Stomach (tissue), 4 donors: ENCODE results near the gene ACTN4.

Experiments
- CTCF ChIP-seq, 7 experiments: fragments of 450-650 bp in 4 of 7; fragments of 200-600 bp in 3 of 7; sonication (generic) in 3 of 7; IDR thresholded peaks; one replicate each; pipeline ENCODE4 v1.5.1; 2016 to 2019; ENCODE audit warnings: antibody characterized with exemption in 7 of 7, control low read depth in 2 of 7, mild to moderate bottlenecking in 1 of 7
- POLR2A ChIP-seq, 4 donors: fragments of 450-650 bp; IDR thresholded peaks; one replicate each; pipeline ENCODE4 v1.6.1; 2016; ENCODE audit warnings: antibody characterized with exemption in 4 of 4, control low read depth in 2 of 4, mild to moderate bottlenecking in 1 of 4, moderate library complexity in 1 of 4
- POLR2AphosphoS5 ChIP-seq, 3 donors: sonication (generic); formaldehyde crosslinking; IDR thresholded peaks; one replicate each; pipeline ENCODE4 v1.6.1; 2016; ENCODE audit warnings: antibody characterized with exemption in 3 of 3

- TF ChIP-seq CTCF (IDR thresholded peaks at IDR 0.05) (no peak), POLR2AphosphoS5 (IDR thresholded peaks at IDR 0.05) (no peak), POLR2A (IDR thresholded peaks at IDR 0.05) (no peak)
These were observed 53.5 kb downstream of the ACTN4 start for GRCh38 chr19:38700902-38701454.
